Measurements from ENCODE around the gene KCNQ5. TPM values are rescaled to one million over a fixed set of nuclear protein-coding genes. Genes with fewer than 3 reads are reported as not detected.
A peak's percentile ranks its signal among the peaks of the same experiment; 100 is the strongest.

KCNQ5 gene
- total RNA-seq, 1 experiment from 2014 or later: 0.07 TPM

DNA sequence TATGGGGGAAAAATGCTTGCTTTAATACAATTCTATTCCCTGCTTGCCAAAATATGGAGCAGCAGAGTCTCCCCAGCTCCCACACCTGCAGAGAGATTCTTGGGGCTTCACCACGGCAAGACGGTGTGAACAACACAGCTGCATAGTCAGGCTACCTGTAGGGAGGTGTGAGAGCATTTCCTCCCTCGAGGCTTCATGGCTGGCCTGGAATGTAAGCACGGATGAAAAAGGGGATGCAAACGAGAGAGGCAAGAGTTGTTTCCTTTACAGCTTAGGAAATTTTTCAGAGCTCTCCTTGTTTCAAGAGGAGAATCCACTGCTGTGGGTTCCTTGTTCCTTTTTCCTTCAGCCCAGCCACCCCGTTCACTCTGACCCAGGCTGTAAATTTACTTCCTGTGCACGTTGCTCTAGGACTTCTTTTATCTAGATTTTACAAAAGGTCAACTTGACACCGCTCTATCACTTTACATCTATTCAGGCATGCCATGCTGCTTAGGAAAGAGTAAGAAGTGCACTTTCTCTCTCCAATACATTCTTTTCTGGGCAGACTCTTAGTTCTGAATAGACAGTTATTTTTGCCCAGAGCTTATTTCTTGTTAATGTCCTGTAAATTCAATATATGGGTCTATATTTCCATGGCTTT is 406.4 kb downstream of the KCNQ5 start:
- H2AFZ ChIP-seq (ENCODE audit: low read length): peak overlapping the region; percentile 78
- Mint-ChIP-seq H3K36me3 (ENCODE audit: insufficient read depth in 1 of 3, low read depth in 3 of 3) (no peaks in the 10 kb centered on the region), H3K9me3 (no peaks in the 10 kb centered on the region), H3K4me1 (peaks cover 19% of the 10 kb centered on the region in 2 experiments), H3K27ac (peak overlapping the region in 1 of 3 experiments; percentile 17; a peak in 2 of 7 replicates), H3K27me3 (ENCODE audit: low read depth) (no peaks in the 10 kb centered on the region; the same call in none of the 2 replicates), H3K4me3 (no peak overlapping the region; a peak in 1 of 5 replicates)
- H2BK20ac ChIP-seq (ENCODE audit: low read depth, low read length, poor library complexity, severe bottlenecking): no peak overlapping the region
- no peaks in the 10 kb centered on the region for H4K20me1 ChIP-seq (ENCODE audit: control insufficient read depth, insufficient read depth, insufficient read length)
- no peaks in the 10 kb centered on the region for H3K9me3 ChIP-seq (ENCODE audit: control insufficient read depth, low read depth, low read length)
- no peak overlapping the region for H3K18ac ChIP-seq (ENCODE audit: insufficient read length, low read depth, low read length)
- H3K9ac ChIP-seq (ENCODE audit: extremely low read depth, insufficient read length, low read length): no peak overlapping the region
- no peak overlapping the region for H3T11ph ChIP-seq (ENCODE audit: low read length)
- peak overlapping the region; percentile 6 for H3K4me2 ChIP-seq (ENCODE audit: insufficient read depth, insufficient read length, low read length)
- H3K56ac ChIP-seq (ENCODE audit: insufficient read length, low read depth, low read length): no peak overlapping the region
- no peak overlapping the region for H3K4ac ChIP-seq (ENCODE audit: low read depth, low read length)
- no peaks in the 10 kb centered on the region; the same call in 1 of the 2 replicates for H3K4me1 ChIP-seq (ENCODE audit: insufficient read depth, low read length)
- no peak overlapping the region for H2BK120ac ChIP-seq (ENCODE audit: low read depth, low read length, poor library complexity, severe bottlenecking)
- H2BK12ac ChIP-seq (ENCODE audit: insufficient read length, low read depth, low read length): no peak overlapping the region
- TF ChIP-seq, protein P1, sequence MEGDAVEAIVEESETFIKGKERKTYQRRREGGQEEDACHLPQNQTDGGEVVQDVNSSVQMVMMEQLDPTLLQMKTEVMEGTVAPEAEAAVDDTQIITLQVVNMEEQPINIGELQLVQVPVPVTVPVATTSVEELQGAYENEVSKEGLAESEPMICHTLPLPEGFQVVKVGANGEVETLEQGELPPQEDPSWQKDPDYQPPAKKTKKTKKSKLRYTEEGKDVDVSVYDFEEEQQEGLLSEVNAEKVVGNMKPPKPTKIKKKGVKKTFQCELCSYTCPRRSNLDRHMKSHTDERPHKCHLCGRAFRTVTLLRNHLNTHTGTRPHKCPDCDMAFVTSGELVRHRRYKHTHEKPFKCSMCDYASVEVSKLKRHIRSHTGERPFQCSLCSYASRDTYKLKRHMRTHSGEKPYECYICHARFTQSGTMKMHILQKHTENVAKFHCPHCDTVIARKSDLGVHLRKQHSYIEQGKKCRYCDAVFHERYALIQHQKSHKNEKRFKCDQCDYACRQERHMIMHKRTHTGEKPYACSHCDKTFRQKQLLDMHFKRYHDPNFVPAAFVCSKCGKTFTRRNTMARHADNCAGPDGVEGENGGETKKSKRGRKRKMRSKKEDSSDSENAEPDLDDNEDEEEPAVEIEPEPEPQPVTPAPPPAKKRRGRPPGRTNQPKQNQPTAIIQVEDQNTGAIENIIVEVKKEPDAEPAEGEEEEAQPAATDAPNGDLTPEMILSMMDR (conservative IDR thresholded peaks at IDR 0.05): no peak
- DNase-seq: peak; percentile 52
- H2AK5ac ChIP-seq (ENCODE audit: insufficient read length, low read length): no peak overlapping the region
- H2BK5ac ChIP-seq (ENCODE audit: insufficient read length, low read length): no peak overlapping the region
- no peaks in the 10 kb centered on the region for H3K23me2 ChIP-seq (ENCODE audit: insufficient read length, low read depth, low read length, poor library complexity, severe bottlenecking)
- no peak overlapping the region for H4K91ac ChIP-seq (ENCODE audit: insufficient read length, low read depth, low read length)
- no peaks in the 10 kb centered on the region for H3K27me3 ChIP-seq (ENCODE audit: insufficient read depth, low read length)
- no peak overlapping the region for H3K14ac ChIP-seq (ENCODE audit: insufficient read depth, low read length)
- no CpG with 5 or more reads among the region's 8 CpGs for WGBS (ENCODE audit: extremely low coverage, insufficient read length, low lambda C conversion rate)
- H4K8ac ChIP-seq (replicated peaks; ENCODE audit: insufficient read length, low read depth, low read length): no peak overlapping the region
- no peaks in the 10 kb centered on the region for H3K79me1 ChIP-seq (ENCODE audit: insufficient read depth, low read depth, low read length, poor library complexity, severe bottlenecking)
- H3K79me2 ChIP-seq (ENCODE audit: insufficient read depth, low read length): no peaks in the 10 kb centered on the region
- no peak overlapping the region for H3K23ac ChIP-seq (ENCODE audit: insufficient read length, low read depth, low read length)
- H3K27ac ChIP-seq (ENCODE audit: insufficient read length, low read depth, low read length): no peak overlapping the region
- no peak overlapping the region for H4K5ac ChIP-seq (ENCODE audit: insufficient read length, low read depth, low read length)
- no peak overlapping the region for H2BK15ac ChIP-seq (ENCODE audit: low read depth, low read length)

All from H9 (cell line).